ENCODE data around the gene PPP6R2. TPM values are rescaled to one million over a fixed set of nuclear protein-coding genes. Genes with fewer than 3 reads are reported as not detected.

PPP6R2 gene
- total and polyA plus RNA-seq, 2 of the 8 experiments (the other 6 are each of a cell fraction or from before 2014, with no cell fraction given): 25.0 to 32.2 TPM

GRCh38 chr22:50443801-50444625, 100.9 kb downstream of the PPP6R2 start:
- H3K4me1 ChIP-seq (replicated peaks in 1 of 4; ENCODE audit: control insufficient read depth in 3 of 4, insufficient read depth in 4 of 4, low read length in 3 of 4): peaks cover 0 to 9% (median 4%) of the 10 kb centered on the region in 4 experiments; a peak in 5 of 7 replicates
- H3K9ac ChIP-seq (replicated peaks in 1 of 4; ENCODE audit: extremely low read depth in 1 of 4, low read depth in 3 of 4, low read length in 3 of 4): no peak overlapping the region
- H3K27ac ChIP-seq (ENCODE audit: low read depth, low read length): no peak overlapping the region
- DNase-seq (ENCODE audit: low read depth in 1 of 2, low spot score in 2 of 2) (no peak), FAIRE-seq (no peak)
- no peak overlapping the region for H3K4me2 ChIP-seq (ENCODE audit: insufficient read depth in 1 of 2, low read depth in 2 of 2, low read length in 2 of 2)
- H3K4ac ChIP-seq (replicated peaks; ENCODE audit: insufficient read length, low read depth, low read length): no peak overlapping the region
- no peak overlapping the region for H2BK20ac ChIP-seq (ENCODE audit: low read length)
- H4K20me1 ChIP-seq (replicated peaks in 1 of 2; ENCODE audit: control insufficient read depth in 1 of 2, insufficient read depth in 2 of 2, low read length in 2 of 2): peaks cover 17% of the 10 kb centered on the region in 2 experiments
- H3K79me1 ChIP-seq (ENCODE audit: low read depth, low read length): no peaks in the 10 kb centered on the region
- H2BK120ac ChIP-seq (replicated peaks; ENCODE audit: low read depth, low read length): no peak overlapping the region
- H3K23me2 ChIP-seq (ENCODE audit: low read depth, low read length): no peaks in the 10 kb centered on the region
- no peak overlapping the region for H4K91ac ChIP-seq (replicated peaks; ENCODE audit: insufficient read length, low read length)
- H2BK5ac ChIP-seq (ENCODE audit: low read depth, low read length): no peak overlapping the region
- H2BK12ac ChIP-seq (ENCODE audit: low read depth, low read length): no peak overlapping the region
- CTCF ChIA-PET (ENCODE audit: partially characterized antibody): interaction anchor here (0.6 to 1.9 kb wide), 7 partner anchors 13 to 177 kb away, joined by 3 to 5 read pairs (median 3); no protein-coding TSS in a partner anchor
- no peak overlapping the region for H3K56ac ChIP-seq (replicated peaks; ENCODE audit: insufficient read length, low read depth, low read length)
- H3K4me3 ChIP-seq (ENCODE audit: extremely low read depth in 1 of 4, insufficient read depth in 2 of 4, low read depth in 3 of 4, low read length in 4 of 4): no peak overlapping the region
- H3K9me3 ChIP-seq (ENCODE audit: insufficient read depth in 2 of 2, low read depth in 1 of 2, low read length in 1 of 2): no peaks in the 10 kb centered on the region
- no peaks in the 10 kb centered on the region for H3K79me2 ChIP-seq (ENCODE audit: control insufficient read depth in 1 of 2, insufficient read depth in 2 of 2, low read length in 2 of 2)
- no peak overlapping the region; the same call in 1 of the 2 replicates for H4K8ac ChIP-seq (ENCODE audit: extremely low read depth, insufficient read depth, low read length)
- no peak overlapping the region for H4K5ac ChIP-seq (ENCODE audit: insufficient read length, low read depth, low read length)
- TF ChIP-seq YY1 (IDR thresholded peaks at IDR 0.05; ENCODE audit: low read depth, low read length) (no peak), BRCA1 (IDR thresholded peaks at IDR 0.05; ENCODE audit: low read depth, low read length) (no peak)
- H2BK15ac ChIP-seq (ENCODE audit: low read length): no peak overlapping the region
- no peaks in the 10 kb centered on the region for H3K27me3 ChIP-seq (replicated peaks in 1 of 4; ENCODE audit: control insufficient read depth in 3 of 4, extremely low read depth in 1 of 4, insufficient read depth in 3 of 4, low read length in 3 of 4)
- 89% methylated on average over 25 of the region's 28 CpGs; no CpG with 5 or more reads in 1 of the 2 experiments for WGBS, 2 experiments (ENCODE audit: extremely low coverage in 1 of 2, insufficient coverage in 1 of 2, insufficient read length in 1 of 2, insufficient replicate concordance in 2 of 2, low coverage in 1 of 2, low lambda C conversion rate in 2 of 2, missing lambda C conversion rate in 1 of 2)
- no peak overlapping the region for H3K18ac ChIP-seq (ENCODE audit: extremely low read depth, low read length)
- H3K36me3 ChIP-seq (ENCODE audit: control insufficient read depth in 2 of 4, insufficient read depth in 4 of 4, low read length in 3 of 4): peaks cover 7 to 31% (median 18%) of the 10 kb centered on the region in 4 experiments
- no peak overlapping the region for H2AK5ac ChIP-seq (ENCODE audit: low read depth, low read length)
- no peak overlapping the region for H3K14ac ChIP-seq (ENCODE audit: insufficient read length)
- POLR2A ChIA-PET (ENCODE audit: partially characterized antibody): interaction anchor here (0.5 to 2.8 kb wide), 9 partner anchors 13 to 200 kb away, joined by 3 to 9 read pairs (median 5); partner anchors contain the start of genes LMF2, NCAPH2, SCO2 and TUBGCP6
- no peak overlapping the region for H2AFZ ChIP-seq (ENCODE audit: low read length)
- H3K23ac ChIP-seq (ENCODE audit: insufficient read length): no peak overlapping the region
